A549 (cell line): ENCODE measurements around the gene PRKAG2.

Source experiments
- CHD2 ChIP-seq: fragments of 150-350 bp; IDR thresholded peaks from 2 replicates; pipeline ENCODE4 v1.6.1; 2014; ENCODE audit warnings: low read length; ENCODE audit not compliant: partially characterized antibody
- CTCF ChIP-seq: fragments of >200 bp; sonication (Bioruptor Twin); formaldehyde crosslinking; IDR thresholded peaks from 3 replicates; pipeline ENCODE4 v1.5.1; 2016
- KDM1A ChIP-seq: fragments of 200-600 bp; sonication (generic); IDR thresholded peaks from 2 replicates; pipeline ENCODE4 v1.6.1; 2016; ENCODE audit warnings: low read depth, mild to moderate bottlenecking
- POLR2A ChIP-seq: IDR thresholded peaks from 2 replicates; pipeline ENCODE4 v1.6.1; 2012; ENCODE audit warnings: mild to moderate bottlenecking, low read length
- RAD21 ChIP-seq, 2 experiments: fragments of >200 bp in 1 of 2; sonication (Bioruptor Twin) in 1 of 2; formaldehyde crosslinking in 1 of 2; IDR thresholded peaks in 1 of 2; conservative IDR thresholded peaks in 1 of 2; 2 replicates in 1 of 2; 3 replicates in 1 of 2; pipeline ENCODE4 v1.6.1; 2012 to 2018; ENCODE audit warnings: inconsistent platforms in 1 of 2
- TF ChIP-seq, protein P1 (sequence below): fragments of 150-350 bp; IDR thresholded peaks from 2 replicates; pipeline ENCODE4 v1.6.1; 2014; ENCODE audit warnings: low read depth, mild to moderate bottlenecking, low read length

GRCh38 chr7:151740081-151740851 is 136.6 kb downstream of the PRKAG2 start:
- TF ChIP-seq CTCF = no peak
- TF ChIP-seq POLR2A = no peak
- no peak for TF ChIP-seq RAD21 (conservative IDR thresholded peaks at IDR 0.05 in 1 of 2, IDR thresholded peaks at IDR 0.05 in 1 of 2)
- TF ChIP-seq, protein P1, sequence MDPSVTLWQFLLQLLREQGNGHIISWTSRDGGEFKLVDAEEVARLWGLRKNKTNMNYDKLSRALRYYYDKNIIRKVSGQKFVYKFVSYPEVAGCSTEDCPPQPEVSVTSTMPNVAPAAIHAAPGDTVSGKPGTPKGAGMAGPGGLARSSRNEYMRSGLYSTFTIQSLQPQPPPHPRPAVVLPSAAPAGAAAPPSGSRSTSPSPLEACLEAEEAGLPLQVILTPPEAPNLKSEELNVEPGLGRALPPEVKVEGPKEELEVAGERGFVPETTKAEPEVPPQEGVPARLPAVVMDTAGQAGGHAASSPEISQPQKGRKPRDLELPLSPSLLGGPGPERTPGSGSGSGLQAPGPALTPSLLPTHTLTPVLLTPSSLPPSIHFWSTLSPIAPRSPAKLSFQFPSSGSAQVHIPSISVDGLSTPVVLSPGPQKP = no peak
- TF ChIP-seq KDM1A = no peak
- TF ChIP-seq CHD2 = no peak
